GM12878 (cell line): Measurements from ENCODE around the gene GALNT18.

Experiments
- BRCA1 ChIP-seq: IDR thresholded peaks from 2 replicates; pipeline ENCODE4 v1.6.1; 2011; ENCODE audit warnings: low read depth, low read length, improper control_type of control experiment
- CBFB ChIP-seq: IDR thresholded peaks from 2 replicates; pipeline ENCODE4 v1.6.1; 2016; ENCODE audit warnings: antibody characterized with exemption, low read depth
- CHD2 ChIP-seq: IDR thresholded peaks from 2 replicates; pipeline ENCODE4 v1.6.1; 2011; ENCODE audit warnings: low read depth, low read length, improper control_type of control experiment, borderline replicate concordance
- CREM ChIP-seq: IDR thresholded peaks from 2 replicates; pipeline ENCODE4 v1.6.1; 2014; ENCODE audit warnings: antibody characterized with exemption, low read depth
- FOS ChIP-seq: IDR thresholded peaks from 3 replicates; pipeline ENCODE4 v1.6.1; 2011; ENCODE audit warnings: borderline replicate concordance; ENCODE audit not compliant: insufficient read length; ENCODE audit errors: extremely low read depth
- JUNB ChIP-seq: IDR thresholded peaks from 2 replicates; pipeline ENCODE4 v1.6.1; 2016; ENCODE audit warnings: antibody characterized with exemption, mild to moderate bottlenecking
- NR2C2 ChIP-seq: IDR thresholded peaks from 2 replicates; pipeline ENCODE4 v1.6.1; 2011; ENCODE audit warnings: borderline replicate concordance, low read depth; ENCODE audit not compliant: control insufficient read depth, insufficient read length
- SMC3 ChIP-seq: IDR thresholded peaks from 2 replicates; pipeline ENCODE4 v1.6.1; 2011; ENCODE audit warnings: low read length, improper control_type of control experiment, borderline replicate concordance
- SP1 ChIP-seq: IDR thresholded peaks from one replicate; pipeline ENCODE4 v1.6.1; 2011; ENCODE audit warnings: low read depth, low read length
- TF ChIP-seq, protein P1 (sequence below): IDR thresholded peaks from 2 replicates; pipeline ENCODE4 v1.6.1; 2011; ENCODE audit warnings: mild to moderate bottlenecking, low read depth, low read length, moderate library complexity; ENCODE audit not compliant: insufficient replicate concordance
- TF ChIP-seq, protein P2 (sequence below): fragments of 150-350 bp; IDR thresholded peaks from 2 replicates; pipeline ENCODE4 v1.6.1; 2014; ENCODE audit warnings: mild to moderate bottlenecking, low read depth, low read length

DNA sequence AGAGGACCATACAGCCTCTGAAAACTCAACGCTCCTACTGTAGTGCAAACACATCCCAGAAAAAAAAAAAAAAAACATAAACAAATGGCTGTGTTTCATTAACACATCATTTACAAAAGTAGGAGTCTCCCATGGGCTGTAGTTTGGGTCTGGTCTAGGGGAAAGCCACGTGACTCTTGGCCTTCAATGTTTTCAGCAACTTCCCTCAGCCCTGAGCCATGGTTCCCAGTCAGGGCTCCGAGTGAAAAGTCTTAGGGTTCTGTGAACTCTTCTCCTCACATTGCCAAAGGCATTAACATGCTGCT lies 327.3 kb downstream of the GALNT18 start:
- TF ChIP-seq, protein P1, sequence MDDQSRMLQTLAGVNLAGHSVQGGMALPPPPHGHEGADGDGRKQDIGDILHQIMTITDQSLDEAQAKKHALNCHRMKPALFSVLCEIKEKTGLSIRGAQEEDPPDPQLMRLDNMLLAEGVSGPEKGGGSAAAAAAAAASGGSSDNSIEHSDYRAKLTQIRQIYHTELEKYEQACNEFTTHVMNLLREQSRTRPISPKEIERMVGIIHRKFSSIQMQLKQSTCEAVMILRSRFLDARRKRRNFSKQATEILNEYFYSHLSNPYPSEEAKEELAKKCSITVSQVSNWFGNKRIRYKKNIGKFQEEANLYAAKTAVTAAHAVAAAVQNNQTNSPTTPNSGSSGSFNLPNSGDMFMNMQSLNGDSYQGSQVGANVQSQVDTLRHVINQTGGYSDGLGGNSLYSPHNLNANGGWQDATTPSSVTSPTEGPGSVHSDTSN, result no peak
- TF ChIP-seq CHD2, result no peak
- TF ChIP-seq, protein P2, sequence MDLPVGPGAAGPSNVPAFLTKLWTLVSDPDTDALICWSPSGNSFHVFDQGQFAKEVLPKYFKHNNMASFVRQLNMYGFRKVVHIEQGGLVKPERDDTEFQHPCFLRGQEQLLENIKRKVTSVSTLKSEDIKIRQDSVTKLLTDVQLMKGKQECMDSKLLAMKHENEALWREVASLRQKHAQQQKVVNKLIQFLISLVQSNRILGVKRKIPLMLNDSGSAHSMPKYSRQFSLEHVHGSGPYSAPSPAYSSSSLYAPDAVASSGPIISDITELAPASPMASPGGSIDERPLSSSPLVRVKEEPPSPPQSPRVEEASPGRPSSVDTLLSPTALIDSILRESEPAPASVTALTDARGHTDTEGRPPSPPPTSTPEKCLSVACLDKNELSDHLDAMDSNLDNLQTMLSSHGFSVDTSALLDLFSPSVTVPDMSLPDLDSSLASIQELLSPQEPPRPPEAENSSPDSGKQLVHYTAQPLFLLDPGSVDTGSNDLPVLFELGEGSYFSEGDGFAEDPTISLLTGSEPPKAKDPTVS, result no peak
- TF ChIP-seq NR2C2, result no peak
- no peak for TF ChIP-seq SMC3
- no peak for TF ChIP-seq SP1
- no peak for TF ChIP-seq CBFB
- no peak for TF ChIP-seq BRCA1
- TF ChIP-seq FOS, result no peak
- no peak for TF ChIP-seq CREM
- no peak for TF ChIP-seq JUNB
